HG03108 (cell line): ENCODE data around the gene EFCAB8.

ENCODE experiments used
- ATAC-seq: cut with Tn5 transposase; IDR thresholded peaks from one replicate; pipeline ENCODE4 v1.9.1; 2021; ENCODE audit warnings: moderate library complexity; ENCODE audit not compliant: unreplicated experiment

Gene EFCAB8

DNA sequence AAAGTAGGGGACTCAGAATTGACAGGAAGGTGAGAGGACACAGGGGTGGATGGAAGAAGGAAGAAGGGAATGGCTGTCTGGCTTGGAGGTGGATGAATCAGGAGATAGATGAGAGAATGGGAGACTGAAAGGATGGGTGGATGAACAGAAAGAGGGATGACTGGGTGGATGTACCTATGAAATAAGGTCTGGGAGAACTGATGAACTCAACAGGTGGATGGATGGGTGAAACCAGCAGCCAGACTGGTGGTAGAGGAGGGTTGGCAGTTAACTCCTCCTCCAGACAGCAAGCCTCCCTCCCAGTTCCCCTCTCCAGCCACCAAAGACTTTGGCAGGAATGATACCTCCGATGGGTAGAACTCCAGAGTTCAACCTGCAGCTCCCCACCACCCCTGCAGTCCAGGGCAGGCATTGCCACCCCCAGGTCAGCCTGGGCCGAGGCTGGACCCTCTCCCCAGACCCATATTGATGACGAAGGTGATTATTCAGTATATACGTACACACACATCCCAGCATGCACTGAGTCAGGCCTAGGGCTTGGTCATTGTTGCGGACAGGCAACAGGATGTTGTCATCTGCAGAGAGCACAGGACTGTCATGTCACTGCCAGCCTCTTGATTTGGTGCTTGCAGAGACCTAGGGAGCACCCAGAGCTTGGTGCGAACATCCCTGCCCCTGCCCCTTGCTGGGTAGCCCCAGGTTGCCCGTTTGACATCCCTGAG is 143.5 kb downstream of the EFCAB8 start:
- no peak for ATAC-seq

- no peak for ATAC-seq
These were observed 145.5 kb downstream of the EFCAB8 start, which contains the start of gene SUN5 for GRCh38 chr20:33004141-33004751. Gene SUN5 (minus strand): TSS chr20:33004433. CDS start chr20:33004340, 93 bp downstream.

- ATAC-seq, result no peak
These were observed 146.4 kb downstream of the EFCAB8 start for GRCh38 chr20:33005132-33005566.

DNA sequence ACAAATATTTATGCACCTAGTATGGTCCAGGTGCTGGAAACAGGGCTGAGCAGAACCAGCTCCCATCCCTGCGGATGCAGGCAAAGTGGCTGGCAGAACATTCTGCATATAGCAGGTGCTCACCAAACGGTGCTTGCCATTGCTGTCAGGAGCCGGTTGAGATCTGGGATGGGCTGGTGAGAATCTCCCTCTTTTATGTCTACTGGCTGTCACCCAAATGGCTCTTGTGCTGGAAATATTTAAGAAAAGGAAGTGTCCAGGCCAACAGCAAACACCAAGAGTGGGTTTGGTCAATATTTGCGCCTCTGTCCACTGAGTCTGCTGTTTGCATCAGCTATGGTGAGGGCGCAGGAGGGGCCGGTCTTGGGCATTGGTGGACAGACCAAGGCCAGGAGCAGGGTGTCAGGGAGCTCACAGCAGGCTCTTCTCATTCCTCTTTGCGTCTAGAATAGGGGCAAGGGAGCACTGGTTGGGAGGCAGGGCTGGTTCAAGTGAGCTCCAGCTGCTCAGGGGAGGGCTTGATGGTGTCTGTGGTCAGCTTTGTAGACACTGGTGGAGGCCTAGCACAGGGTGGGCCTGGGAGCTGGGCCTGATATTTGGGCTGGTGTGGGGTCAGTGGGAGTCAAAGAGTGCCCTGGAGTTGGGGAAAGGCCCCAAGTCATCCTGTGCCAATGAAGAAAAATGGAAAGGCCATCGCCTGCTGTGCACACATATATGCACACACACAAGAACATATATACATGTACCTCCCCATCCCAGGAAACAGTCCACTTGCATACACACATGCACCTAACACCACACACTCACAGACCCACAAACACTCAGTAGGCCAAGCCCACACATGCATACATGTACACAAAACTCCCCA is 147.4 kb downstream of the EFCAB8 start:
- ATAC-seq, result no peak

DNA sequence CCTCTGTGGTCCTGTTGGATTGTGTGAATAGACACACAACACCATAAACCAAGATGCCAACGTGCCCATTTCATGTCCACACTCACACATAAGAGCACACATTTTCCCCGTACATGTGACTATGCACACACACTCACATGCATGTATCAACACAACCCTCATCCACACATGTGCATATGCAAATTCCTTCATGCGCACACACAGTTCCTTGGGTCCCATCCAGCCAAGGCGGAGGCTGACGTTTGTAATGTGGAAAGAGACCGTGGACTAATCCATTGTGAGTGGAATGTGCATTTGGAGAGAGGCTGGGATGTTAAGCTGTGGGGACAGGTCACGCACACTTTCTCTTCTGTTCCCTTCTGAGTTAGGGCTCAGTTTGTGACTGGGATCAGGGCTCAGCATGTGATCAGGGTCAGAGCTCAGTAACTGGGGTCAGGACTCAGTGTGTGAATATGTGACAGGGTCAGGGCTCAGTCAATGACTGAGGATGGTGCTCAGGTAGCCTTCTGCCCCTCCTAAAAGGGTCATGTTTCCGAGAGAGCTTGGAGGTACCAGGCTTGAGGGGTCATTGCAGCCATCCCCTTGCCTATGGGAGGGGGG is 148.2 kb downstream of the EFCAB8 start:
- no peak for ATAC-seq

DNA sequence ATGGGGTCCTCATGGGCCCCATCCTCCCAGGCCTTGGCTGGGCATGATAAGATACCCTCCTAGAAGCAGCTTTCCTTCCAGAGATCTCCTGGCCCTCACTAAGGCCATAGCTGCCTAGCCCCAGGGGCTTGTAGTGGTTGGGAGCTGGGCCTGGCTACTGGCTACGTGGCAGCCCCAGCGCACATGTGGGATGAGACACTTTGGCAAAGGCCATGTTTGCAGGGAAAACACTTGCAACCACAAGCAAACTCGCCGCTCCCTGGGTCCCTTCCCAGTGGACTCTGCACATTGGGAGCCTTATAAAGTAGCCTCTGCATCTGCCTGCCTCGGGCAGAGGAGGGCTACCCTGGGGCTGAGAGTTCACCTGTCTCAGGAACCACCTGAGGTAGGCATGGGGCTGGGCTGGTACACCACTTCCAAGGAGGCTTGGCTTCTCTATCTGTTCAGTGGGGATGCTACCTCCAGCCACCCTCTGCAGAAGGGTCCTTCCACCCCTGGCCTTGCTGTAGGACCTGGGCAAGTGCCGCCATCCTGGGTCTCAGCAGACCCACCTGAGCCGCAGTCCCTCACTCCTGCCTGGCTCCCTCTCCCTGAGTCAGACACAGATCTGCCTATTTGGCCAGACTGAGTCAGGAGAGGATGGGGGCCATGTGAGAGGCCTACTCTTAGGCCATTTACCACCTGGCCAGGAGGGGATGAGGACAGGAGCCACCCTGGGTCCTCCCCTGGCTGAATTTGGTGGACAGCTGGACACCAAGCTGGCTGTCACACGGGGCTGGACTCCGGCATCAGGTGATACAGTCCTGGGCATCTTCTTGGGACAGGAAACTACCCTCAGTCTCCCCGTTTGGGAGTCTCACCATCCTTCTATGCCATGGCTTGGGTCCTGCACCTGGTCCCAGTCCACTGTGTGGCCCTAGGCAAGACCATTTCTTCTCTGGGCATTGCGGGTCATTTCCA is 148.9 kb downstream of the EFCAB8 start, which contains the start of gene BPIFB2:
Gene BPIFB2 (plus strand): TSS at position 329 of the 960 bp plus-strand sequence. CDS start 871 bp downstream, outside the sequence.
- ATAC-seq, result no peak

GRCh38 chr20:33008336-33009213 is 149.9 kb downstream of the EFCAB8 start:
- no peak for ATAC-seq

- no peak for ATAC-seq
These were observed 150.8 kb downstream of the EFCAB8 start for GRCh38 chr20:33009214-33010132.

GRCh38 chr20:33010133-33010504 is 151.4 kb downstream of the EFCAB8 start:
- ATAC-seq, result no peak

DNA sequence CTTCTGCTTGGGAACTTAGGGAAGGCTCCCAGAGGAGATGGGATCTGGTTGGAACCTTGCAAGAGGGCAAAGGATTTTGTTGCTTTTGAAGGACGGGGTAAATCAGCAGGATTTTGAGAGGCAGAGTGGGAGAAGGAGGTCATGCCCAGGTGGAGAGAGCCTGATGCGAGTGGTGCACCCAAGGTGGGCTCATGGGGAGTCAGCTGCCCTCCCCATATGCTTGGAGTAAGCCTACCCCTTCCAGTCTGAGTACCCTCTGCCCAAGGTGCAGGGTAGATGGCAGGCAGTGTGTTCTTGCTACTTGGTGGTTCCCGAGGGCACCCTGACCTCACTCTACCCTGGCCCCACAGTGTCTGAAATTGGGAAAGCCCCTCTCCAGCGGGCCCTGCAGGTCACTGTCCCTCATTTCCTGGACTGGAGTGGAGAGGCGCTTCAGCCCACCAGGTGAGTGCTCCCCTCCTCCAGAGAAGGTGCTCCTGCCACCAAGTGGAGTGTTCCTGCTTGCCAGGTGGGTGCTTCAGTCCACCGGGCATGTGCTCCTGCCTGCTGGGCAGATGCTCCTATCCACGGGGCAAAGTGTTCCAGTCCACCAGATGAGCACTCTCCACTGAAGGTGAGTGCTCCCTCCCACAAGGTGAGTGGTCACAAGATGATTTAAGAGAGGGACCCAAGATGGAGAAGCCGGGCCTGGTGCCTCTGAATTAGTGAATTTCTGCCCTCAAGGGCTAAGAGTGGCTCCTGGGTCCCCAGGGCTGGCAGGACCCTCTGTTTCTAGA is 152.1 kb downstream of the EFCAB8 start:
- ATAC-seq, result no peak
